ENCODE data around the gene SIPA1L3. TPM values are rescaled to one million over a fixed set of nuclear protein-coding genes. Genes with fewer than 3 reads are reported as not detected.

SIPA1L3 gene
- total RNA-seq, 1 donor from 2014 or later = 14.5 TPM

DNA sequence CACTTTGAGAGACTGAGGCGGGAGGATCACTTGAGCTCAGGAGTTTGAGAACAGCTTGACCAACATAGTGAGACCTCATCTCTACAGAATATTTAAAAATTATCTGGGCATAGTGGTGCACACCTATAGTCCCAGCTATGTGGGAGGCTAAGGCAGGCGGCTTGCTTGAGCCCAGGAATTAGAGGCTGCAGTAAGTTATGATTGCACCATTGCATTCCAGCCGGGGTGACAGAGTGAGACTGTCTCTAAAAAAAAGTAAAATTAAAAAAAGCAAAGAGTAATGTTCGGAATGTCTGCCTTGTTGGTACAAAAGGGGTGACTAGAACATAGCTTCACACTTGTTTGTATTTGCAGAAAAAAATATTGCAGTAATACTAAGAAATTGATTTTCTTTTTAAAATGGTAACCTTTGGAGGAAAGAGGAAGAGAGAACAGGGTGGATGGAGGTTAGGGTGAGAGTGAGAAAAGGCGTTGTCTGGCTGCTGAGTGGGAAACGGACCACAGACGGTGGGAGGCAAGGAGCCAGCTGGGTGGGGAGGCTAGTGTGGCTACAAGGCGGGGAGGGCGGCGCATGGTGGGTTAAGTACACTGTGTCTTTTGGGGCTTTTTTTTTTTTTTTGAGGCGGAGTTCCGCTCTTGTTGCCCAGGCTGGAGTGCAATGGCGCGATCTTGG, 339.0 kb downstream of the SIPA1L3 start:
- no peak for DNase-seq

DNA sequence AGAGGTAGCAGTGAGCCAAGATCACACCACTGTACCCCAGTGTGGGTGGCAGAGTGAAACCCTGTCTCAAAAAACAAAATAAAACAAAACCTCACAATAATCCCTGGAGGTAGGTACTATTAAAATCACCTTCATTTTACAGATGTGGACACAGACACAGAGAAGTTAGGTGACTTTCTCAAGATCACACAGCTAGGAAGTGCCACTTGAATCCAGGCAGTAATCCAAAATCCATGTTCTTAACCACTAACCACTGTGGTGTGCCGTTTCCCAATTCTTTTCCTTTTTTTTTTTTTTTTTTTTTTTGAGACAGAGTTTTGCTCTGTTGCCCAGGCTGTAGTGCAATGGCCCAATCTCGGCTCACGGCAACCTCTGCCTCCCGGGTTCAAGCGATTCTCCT, 340.1 kb downstream of the SIPA1L3 start:
- DNase-seq = no peak

- DNase-seq = peak; percentile 58
Observed at GRCh38 chr19:38247734-38248268, 340.8 kb downstream of the SIPA1L3 start.

- no peak for DNase-seq
Observed at GRCh38 chr19:38248421-38248820, 341.4 kb downstream of the SIPA1L3 start.

DNA sequence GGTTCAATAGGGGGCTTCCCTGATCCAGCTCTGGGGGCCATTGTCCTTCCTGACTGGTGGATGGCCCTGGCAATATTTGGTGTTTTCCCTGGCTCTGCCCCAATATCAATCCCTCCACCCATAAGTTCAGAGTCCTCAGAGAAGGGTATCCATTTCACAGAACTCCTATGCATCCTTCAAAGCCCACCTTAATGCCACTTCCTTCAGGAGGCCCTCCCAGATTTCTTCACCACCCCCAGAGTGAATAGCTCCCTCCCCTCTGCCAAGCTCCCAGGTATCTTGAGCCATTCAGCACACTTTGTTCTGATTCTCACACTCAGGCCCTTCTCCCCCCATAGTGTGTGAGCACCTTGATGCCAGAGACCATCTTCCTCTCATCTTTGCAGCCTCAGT, 343.4 kb downstream of the SIPA1L3 start:
- no peak for DNase-seq

DNA sequence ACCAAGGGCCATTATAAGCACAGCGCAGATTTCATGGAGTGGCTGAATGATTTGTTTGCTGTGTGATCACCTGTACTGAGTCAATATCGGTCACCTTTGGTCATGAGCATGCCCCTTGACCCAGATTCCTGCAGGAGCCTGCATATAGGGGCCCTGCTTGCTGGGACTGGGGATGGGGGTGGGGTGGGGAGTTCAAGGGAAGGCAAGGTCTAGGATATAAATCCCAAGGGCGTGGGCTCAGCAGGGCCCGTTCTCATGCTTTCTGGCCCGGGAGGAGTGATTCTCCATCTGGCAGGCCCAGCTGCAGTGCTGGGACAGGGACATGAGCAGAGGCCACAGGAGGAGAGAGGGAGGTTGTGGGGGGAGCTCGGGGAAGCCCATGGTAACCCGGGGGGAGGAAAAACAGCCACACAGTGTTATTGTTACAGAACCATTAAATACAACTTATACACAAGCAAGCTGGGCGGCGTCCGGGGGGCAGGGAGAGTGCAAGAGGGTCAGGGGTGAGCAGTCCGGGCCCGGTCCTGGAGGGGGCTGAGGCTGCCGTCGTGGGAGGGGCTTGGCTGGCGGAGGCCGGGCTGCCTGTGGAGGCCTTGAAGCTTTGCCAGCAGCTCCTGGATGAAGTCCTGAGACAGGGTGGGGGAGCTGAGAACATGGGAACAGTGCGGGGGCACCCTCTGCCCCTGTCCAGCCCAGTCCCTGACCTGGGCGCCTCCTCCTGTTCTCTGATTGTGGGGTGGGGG, 344.0 kb downstream of the SIPA1L3 start:
- DNase-seq = peak; percentile 37

DNA sequence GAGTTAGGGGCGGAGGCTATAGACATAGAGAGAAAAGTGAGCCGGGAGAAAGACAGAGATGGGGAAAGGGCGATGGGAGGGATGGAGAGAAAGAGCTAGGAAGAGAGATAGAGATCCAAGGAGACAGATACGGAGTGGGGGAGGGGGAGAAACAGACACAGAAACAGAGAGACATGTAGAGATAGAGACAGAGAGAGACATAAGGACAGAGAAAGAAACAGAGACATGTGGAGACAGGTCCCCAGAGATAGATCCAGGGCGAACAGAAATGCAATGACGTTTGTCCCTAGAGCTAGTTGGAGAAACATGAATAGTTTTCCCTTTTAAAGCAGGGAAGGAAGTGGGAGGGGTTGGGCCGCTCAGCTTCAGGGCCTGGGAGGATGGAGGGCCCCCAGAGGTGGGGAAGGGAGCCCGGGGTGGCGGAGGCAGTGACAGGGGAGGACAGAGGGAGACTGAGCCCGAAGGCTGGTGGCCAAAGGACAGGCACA, 344.6 kb downstream of the SIPA1L3 start:
- DNase-seq = peak; percentile 49

DNA sequence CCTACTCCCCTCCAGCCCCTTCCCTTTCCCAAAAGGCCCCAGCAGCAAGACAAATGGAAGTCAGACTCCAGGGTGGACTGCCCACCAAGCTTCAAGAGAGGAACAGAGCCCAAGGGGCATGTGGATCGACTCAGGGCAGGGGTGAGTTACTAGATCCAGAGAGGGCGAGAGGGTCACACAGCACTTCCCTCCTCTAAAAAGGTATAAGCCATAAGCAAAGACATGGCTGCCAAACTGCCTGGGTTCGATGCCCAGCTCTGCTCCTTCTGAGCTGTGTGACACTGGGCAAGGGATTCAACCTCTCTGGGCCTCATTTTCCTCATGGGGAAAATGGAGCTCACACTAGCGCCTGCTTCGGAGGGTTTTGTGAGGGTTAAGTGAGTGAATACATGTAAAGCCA, 345.4 kb downstream of the SIPA1L3 start:
- no peak for DNase-seq

DNA sequence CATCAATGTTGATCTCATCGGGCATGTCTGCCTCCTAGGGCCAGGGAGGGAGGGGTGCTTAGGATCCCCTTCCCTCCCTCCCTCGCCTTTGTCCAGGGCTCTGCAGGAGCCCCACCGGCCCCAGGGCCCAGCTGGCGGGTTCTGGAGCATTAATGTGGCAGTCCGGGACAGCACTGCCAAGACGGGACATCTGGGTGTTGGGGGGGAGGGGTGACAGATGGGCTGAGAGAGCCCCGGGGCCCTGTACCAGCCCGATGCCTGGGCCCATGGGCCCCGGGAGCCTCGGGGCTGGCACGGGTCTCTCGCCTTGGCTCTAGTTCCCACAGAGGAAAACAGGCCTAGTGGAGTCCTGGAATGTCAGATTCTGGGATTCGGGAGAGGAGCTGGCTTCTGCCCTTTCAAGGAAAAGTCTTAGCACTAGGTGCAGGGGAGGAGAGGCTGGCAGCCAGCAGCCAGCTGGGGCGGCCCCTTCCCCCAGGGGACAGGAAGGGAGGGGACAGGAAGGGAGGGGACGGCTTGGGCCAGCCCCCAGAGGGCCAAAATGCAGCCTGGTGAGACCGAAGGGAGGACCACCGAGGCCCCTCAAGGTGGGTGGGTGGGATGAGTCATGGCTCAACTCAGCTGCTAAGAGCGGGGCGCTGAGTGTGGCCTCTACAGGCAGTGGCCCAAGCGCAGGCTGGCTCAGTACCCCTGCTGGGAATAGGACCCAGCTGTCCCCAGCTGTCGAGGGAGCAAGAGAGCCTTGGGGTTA, 346.1 kb downstream of the SIPA1L3 start:
- no peak for DNase-seq

DNA sequence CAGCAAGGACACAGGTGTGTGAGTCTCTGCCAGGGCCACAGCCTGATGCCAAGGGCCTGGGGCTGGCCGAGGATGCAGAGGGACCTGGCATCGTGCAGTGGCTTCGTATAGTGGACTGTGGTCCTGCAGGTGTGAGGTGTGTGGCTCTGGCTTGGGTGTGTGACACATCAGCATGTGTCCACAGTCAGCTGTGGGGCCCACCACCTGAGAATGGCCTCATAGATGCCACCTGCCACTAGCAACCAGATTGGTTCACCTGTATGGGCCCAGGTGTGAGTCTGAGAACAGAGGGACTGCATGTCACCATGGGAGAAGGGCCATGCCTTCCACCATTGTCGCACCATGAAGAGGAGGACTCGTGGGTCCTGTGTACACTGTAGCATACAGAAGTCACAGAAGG, 346.8 kb downstream of the SIPA1L3 start:
- no peak for DNase-seq

- DNase-seq = no peak
Observed at GRCh38 chr19:38255383-38256014, 348.5 kb downstream of the SIPA1L3 start.

Other genes starting within 250 kb of the SIPA1L3 start
- gene ZNF607, start 187.4 kb upstream of the SIPA1L3 start, total RNA-seq = 4.6 and 4.8 TPM in 2 replicates
- 4.8 and 4.9 TPM in 2 replicates for gene ZNF573, start 127.6 kb upstream of the SIPA1L3 start, total RNA-seq
- not detected in 2 replicates for gene WDR87, start 614 bp upstream of the SIPA1L3 start, total RNA-seq